HepG2 (cell line): Measurements from ENCODE around the gene EFEMP2. TPM values are rescaled to one million over a fixed set of nuclear protein-coding genes. Genes with fewer than 3 reads are reported as not detected.

ENCODE experiments used
- BCL3 ChIP-seq: sonication (generic); formaldehyde crosslinking; IDR thresholded peaks from 2 replicates; pipeline ENCODE4 v1.5.1; 2020; ENCODE audit warnings: mild to moderate bottlenecking, missing genetic modification reagents, moderate library complexity
- GMEB2 ChIP-seq: IDR thresholded peaks from 2 replicates; pipeline ENCODE4 v1.6.1; 2016; ENCODE audit warnings: missing biosample characterization, missing genetic modification reagents, low read depth
- MIER3 ChIP-seq: IDR thresholded peaks from 2 replicates; pipeline ENCODE4 v1.6.1; 2016; ENCODE audit warnings: missing compliant biosample characterization, borderline replicate concordance
- PRDM10 ChIP-seq: sonication (generic); formaldehyde crosslinking; IDR thresholded peaks from 2 replicates; pipeline ENCODE4 v1.4.0; 2020; ENCODE audit warnings: low read depth, missing genetic modification reagents
- PTBP1 ChIP-seq: fragments of 200-400 bp; formaldehyde crosslinking; IDR thresholded peaks from 2 replicates; pipeline ENCODE4 v1.6.1; 2018; ENCODE audit warnings: low read length, low read depth; ENCODE audit not compliant: poor library complexity, severe bottlenecking
- RXRB ChIP-seq: IDR thresholded peaks from 2 replicates; pipeline ENCODE4 v1.6.1; 2016; ENCODE audit warnings: borderline replicate concordance, missing genetic modification reagents, missing compliant biosample characterization
- SETDB1 ChIP-seq: sonication (generic); formaldehyde crosslinking; IDR thresholded peaks from 2 replicates; pipeline ENCODE4 v1.5.1; 2020; ENCODE audit warnings: missing genetic modification reagents, mild to moderate bottlenecking, borderline replicate concordance
- SKI ChIP-seq: fragments of 450-650 bp; IDR thresholded peaks from one replicate; pipeline ENCODE4 v1.6.1; 2018; ENCODE audit warnings: mild to moderate bottlenecking; ENCODE audit not compliant: partially characterized antibody
- SMARCC2 ChIP-seq: fragments of 450-650 bp; IDR thresholded peaks from 2 replicates; pipeline ENCODE4 v1.6.1; 2017; ENCODE audit warnings: antibody characterized with exemption, mild to moderate bottlenecking
- TCF12 ChIP-seq, 2 experiments: fragments of 450-650 bp in 1 of 2; sonication (generic) in 1 of 2; formaldehyde crosslinking in 1 of 2; IDR thresholded peaks; 2 replicates each; pipeline versions ENCODE4 v1.6.1 to v1.8.0; 2017 to 2022; ENCODE audit warnings: antibody characterized with exemption in 1 of 2, mild to moderate bottlenecking in 1 of 2, missing genetic modification reagents in 1 of 2, moderate library complexity in 1 of 2
- ZNF24 ChIP-seq: fragments of 450-650 bp; IDR thresholded peaks from 2 replicates; pipeline ENCODE4 v1.6.1; 2017; ENCODE audit warnings: antibody characterized with exemption, mild to moderate bottlenecking
- ZNF33B ChIP-seq: sonication (generic); formaldehyde crosslinking; IDR thresholded peaks from 2 replicates; pipeline ENCODE4 v1.5.1; 2020; ENCODE audit warnings: mild to moderate bottlenecking, missing genetic modification reagents
- ZNF543 ChIP-seq: sonication (generic); formaldehyde crosslinking; IDR thresholded peaks from 2 replicates; pipeline ENCODE4 v1.4.0; 2020; ENCODE audit warnings: mild to moderate bottlenecking, missing genetic modification reagents
- ZNF572 ChIP-seq: sonication (generic); formaldehyde crosslinking; IDR thresholded peaks from 2 replicates; pipeline ENCODE4 v1.5.1; 2020; ENCODE audit warnings: mild to moderate bottlenecking, missing genetic modification reagents
- ZNF574 ChIP-seq: sonication (generic); formaldehyde crosslinking; IDR thresholded peaks from 2 replicates; pipeline ENCODE4 v1.4.0; 2020; ENCODE audit warnings: missing genetic modification reagents
- ZNF777 ChIP-seq: sonication (generic); formaldehyde crosslinking; IDR thresholded peaks from 2 replicates; pipeline ENCODE4 v1.4.0; 2020; ENCODE audit warnings: missing genetic modification reagents
- ZSCAN29 ChIP-seq: sonication (generic); formaldehyde crosslinking; conservative IDR thresholded peaks from 2 replicates; pipeline ENCODE4 v1.4.0; 2020; ENCODE audit warnings: mild to moderate bottlenecking, missing genetic modification reagents
- polyA plus RNA-seq, 8 experiments: library from polyadenylated mRNA; depleted of rRNA in 3 of 8; stranded (reverse) in 7 of 8; unstranded in 1 of 8; fragments of >200 nt; fragmentation: Illumina TruSeq in 4 of 8; extraction: Trizol in 4 of 8; gene quantifications; 2 replicates each; pipeline versions ENCODE4 v1.2.1 to v1.2.3, GENCODE V29; 2011 to 2016; ENCODE audit warnings: low read depth in 4 of 8, missing spikeins in 1 of 8, mixed read lengths in 1 of 8; ENCODE audit not compliant: insufficient read depth in 1 of 8
- total RNA-seq, 5 experiments: library from RNA; depleted of rRNA; stranded (reverse); fragments of >200 nt; fragmentation: Illumina TruSeq; extraction: Trizol; gene quantifications; 2 replicates each; pipeline ENCODE4 v1.2.3, GENCODE V29; 2016; ENCODE audit warnings: low read depth in 1 of 5

Gene EFEMP2
- total and polyA plus RNA-seq, 2 of the 13 experiments (the other 11 are each of a cell fraction or from before 2014, with no cell fraction given), result 7.4 to 29.7 TPM

- TF ChIP-seq ZNF574 (peak; percentile 99), ZSCAN29 (CRISPR knock-in tag) (0 out of 2 replicates have a peak, but pooled peaks have one; percentile 4), SKI (peak; percentile 80), ZNF543 (CRISPR knock-in tag) (no peak; the same call in 1 of the 2 replicates), PRDM10 (CRISPR knock-in tag) (peak; percentile 67; the same call in 1 of the 2 replicates), TCF12 (IDR thresholded peaks at IDR 0.05) (no peak), TCF12 (CRISPR knock-in tag; IDR thresholded peaks at IDR 0.05) (peak; percentile 79), PTBP1 (no peak), SMARCC2 (no peak), BCL3 (CRISPR knock-in tag) (no peak; the same call in 1 of the 2 replicates), SETDB1 (no peak), ZNF33B (CRISPR knock-in tag) (no peak), RXRB (peak; percentile 71), ZNF777 (CRISPR knock-in tag) (peak; percentile 95), ZNF24 (no peak), GMEB2 (CRISPR knock-in tag) (no peak), ZNF572 (no peak; the same call in 1 of the 2 replicates), MIER3 (CRISPR knock-in tag) (peak; percentile 87; the same call in 1 of the 2 replicates)
These were observed 12.1 kb downstream of the EFEMP2 start, which contains the start of gene MUS81 (continued) for GRCh38 chr11:65860278-65861164.
